HCT116 (cell line): ENCODE measurements around the gene ARL8B. TPM values are rescaled to one million over a fixed set of nuclear protein-coding genes. Genes with fewer than 3 reads are reported as not detected.

Experiments used
- ATAC-seq: fragments of 200-7000 bp; cut with Tn5 transposase; 2 replicates; pipeline ENCODE4 v1.9.1; 2020; ENCODE audit warnings: mild to moderate bottlenecking, moderate library complexity
- BruUV-seq: library from RNA; stranded (reverse); fragments of 400-500 nt; replicated peaks from 2 replicates; lab custom pipeline; 2021; lab: Mats Ljungman, UMichigan
- CTCF ChIA-PET: fragments of 300-600 bp; sonication (Branson Sonifier 250); formaldehyde crosslinking; loops from one replicate; lab custom pipeline; 2021; ENCODE audit warnings: antibody characterized with exemption; lab: Charles Lee
- POLR2A ChIA-PET: fragments of 300-600, 350-600 bp; sonication (Branson Sonifier 250); formaldehyde crosslinking; loops from one replicate; lab custom pipeline; 2021; ENCODE audit warnings: antibody characterized with exemption; lab: Charles Lee
- RAD21 ChIA-PET, 2 experiments: fragments of 300-600 bp; sonication (Branson Sonifier 250); formaldehyde crosslinking; loops; one replicate each; lab custom pipeline; 2023; ENCODE audit warnings: low total read pairs in 2 of 2; ENCODE audit not compliant: uncharacterized antibody in 2 of 2, unreplicated experiment in 2 of 2, low non-redundant PET in 1 of 2; lab: Charles Lee
- DNase-seq: peaks from one replicate; pipeline ENCODE4 v3.0.0-alpha.2; 2010; ENCODE audit warnings: low read depth, low spot score
- H2AFZ ChIP-seq: fragments of 200-600 bp; shearing (Covaris generic), sonication (generic); 2 replicates; pipeline ENCODE4 v1.6.1; 2017; ENCODE audit warnings: low read depth, mixed run types, mixed read lengths, antibody characterized with exemption, low read length; ENCODE audit not compliant: poor library complexity, severe bottlenecking
- H3K27ac ChIP-seq: 2 replicates; pipeline ENCODE4 v1.5.1; 2012; ENCODE audit warnings: low read depth, low read length
- H3K27me3 ChIP-seq: fragments of 200-600 bp; sonication (generic); 2 replicates; pipeline ENCODE4 v1.6.1; 2016; ENCODE audit warnings: mixed run types, low read length, mixed read lengths; ENCODE audit not compliant: insufficient read depth
- H3K36me3 ChIP-seq, 2 experiments: fragments of 200-500 bp in 1 of 2; fragments of 200-600 bp in 1 of 2; sonication (Bioruptor generic) in 1 of 2; sonication (generic) in 1 of 2; 2 replicates each; pipeline versions ENCODE4 v1.5.1 to v1.6.1; 2014 to 2016; ENCODE audit warnings: low read length in 2 of 2, inconsistent platforms in 1 of 2, mixed read lengths in 1 of 2, mixed run types in 1 of 2; ENCODE audit not compliant: insufficient read depth in 2 of 2, control insufficient read depth in 1 of 2
- H3K4me1 ChIP-seq, 2 experiments: fragments of 200-600 bp in 1 of 2; sonication (generic) in 1 of 2; 2 replicates each; pipeline versions ENCODE4 v1.5.1 to v1.6.1; 2012 to 2017; ENCODE audit warnings: low read length in 2 of 2, inconsistent platforms in 1 of 2, mild to moderate bottlenecking in 1 of 2, mixed read lengths in 1 of 2, mixed run types in 1 of 2, moderate library complexity in 1 of 2; ENCODE audit not compliant: insufficient read depth in 2 of 2, control insufficient read depth in 1 of 2
- H3K4me2 ChIP-seq: fragments of 200-600 bp; sonication (generic); 2 replicates; pipeline ENCODE4 v1.6.1; 2017; ENCODE audit warnings: mixed run types, low read length, mixed read lengths
- H3K4me3 ChIP-seq, 2 experiments: fragments of 200-600 bp in 1 of 2; sonication (generic) in 1 of 2; replicated peaks in 1 of 2; 2 replicates each; pipeline ENCODE4 v1.5.1; 2011 to 2016; ENCODE audit warnings: low read length in 2 of 2, control low read depth in 1 of 2, low read depth in 1 of 2, mild to moderate bottlenecking in 1 of 2, mixed read lengths in 1 of 2, mixed run types in 1 of 2
- H3K79me2 ChIP-seq: fragments of 200-600 bp; sonication (generic); 2 replicates; pipeline ENCODE4 v1.6.1; 2017; ENCODE audit warnings: mild to moderate bottlenecking, mixed run types, low read length, moderate library complexity, mixed read lengths; ENCODE audit not compliant: insufficient read depth
- H3K9ac ChIP-seq: fragments of 200-600 bp; sonication (generic); 2 replicates; pipeline ENCODE4 v1.6.1; 2016; ENCODE audit warnings: low read length, mixed read lengths
- H3K9me2 ChIP-seq: fragments of 200-600 bp; sonication (generic), shearing (Covaris generic); 2 replicates; pipeline ENCODE4 v1.6.1; 2017; ENCODE audit warnings: mixed run types, mild to moderate bottlenecking, moderate library complexity; ENCODE audit not compliant: insufficient read depth
- H3K9me3 ChIP-seq, 2 experiments: fragments of 200-500 bp in 1 of 2; fragments of 200-600 bp in 1 of 2; sonication (Bioruptor generic) in 1 of 2; sonication (generic) in 1 of 2; 2 replicates each; pipeline ENCODE4 v1.6.1; 2014 to 2017; ENCODE audit warnings: low read length in 2 of 2, mixed read lengths in 2 of 2, inconsistent platforms in 1 of 2, low read depth in 1 of 2, mild to moderate bottlenecking in 1 of 2, mixed run types in 1 of 2, moderate library complexity in 1 of 2; ENCODE audit not compliant: control insufficient read depth in 1 of 2, insufficient read depth in 1 of 2
- H4K20me1 ChIP-seq: fragments of 200-600 bp; sonication (generic), shearing (Covaris generic); 2 replicates; pipeline ENCODE4 v1.6.1; 2017; ENCODE audit warnings: mixed run types, mild to moderate bottlenecking, moderate library complexity; ENCODE audit not compliant: insufficient read depth
- ATF3 ChIP-seq: IDR thresholded peaks from 2 replicates; pipeline ENCODE4 v1.6.1; 2012
- CBX3 ChIP-seq: IDR thresholded peaks from 2 replicates; pipeline ENCODE4 v1.6.1; 2012; ENCODE audit warnings: low read depth
- CEBPB ChIP-seq: IDR thresholded peaks from 2 replicates; pipeline ENCODE4 v1.6.1; 2012; ENCODE audit warnings: low read depth
- CTCF ChIP-seq, 3 experiments: fragments of 200-600 bp in 1 of 3; sonication (generic) in 1 of 3; IDR thresholded peaks in 2 of 3; conservative IDR thresholded peaks in 1 of 3; 2 replicates each; pipeline ENCODE4 v1.5.1; 2012 to 2017; ENCODE audit warnings: low read depth in 2 of 3, low read length in 2 of 3, antibody characterized with exemption in 1 of 3, borderline replicate concordance in 1 of 3, control low read depth in 1 of 3, mild to moderate bottlenecking in 1 of 3, mixed read lengths in 1 of 3, mixed run types in 1 of 3, moderate library complexity in 1 of 3; ENCODE audit not compliant: insufficient read depth in 1 of 3
- EGR1 ChIP-seq: IDR thresholded peaks from 2 replicates; pipeline ENCODE4 v1.6.1; 2012; ENCODE audit warnings: low read depth
- ELF1 ChIP-seq: IDR thresholded peaks from 2 replicates; pipeline ENCODE4 v1.6.1; 2012; ENCODE audit warnings: low read depth, borderline replicate concordance
- EZH2 ChIP-seq: fragments of 200-600 bp; sonication (generic); IDR thresholded peaks from 2 replicates; pipeline ENCODE4 v1.6.1; 2017; ENCODE audit warnings: antibody characterized with exemption, mixed run types
- EZH2phosphoT487 ChIP-seq: fragments of 200-600 bp; IDR thresholded peaks from 2 replicates; pipeline ENCODE4 v1.6.1; 2018; ENCODE audit warnings: antibody characterized with exemption, borderline replicate concordance
- FOSL1 ChIP-seq: IDR thresholded peaks from 2 replicates; pipeline ENCODE4 v1.6.1; 2012; ENCODE audit warnings: low read depth
- JUND ChIP-seq: IDR thresholded peaks from 2 replicates; pipeline ENCODE4 v1.6.1; 2012
- MAX ChIP-seq: IDR thresholded peaks from 2 replicates; pipeline ENCODE4 v1.6.1; 2012
- RAD21 ChIP-seq: IDR thresholded peaks from 2 replicates; pipeline ENCODE4 v1.6.1; 2012; ENCODE audit warnings: low read depth, mild to moderate bottlenecking
- SIN3A ChIP-seq: IDR thresholded peaks from 2 replicates; pipeline ENCODE4 v1.6.1; 2012; ENCODE audit warnings: low read depth
- SP1 ChIP-seq: IDR thresholded peaks from 2 replicates; pipeline ENCODE4 v1.6.1; 2012; ENCODE audit warnings: low read depth
- SRF ChIP-seq: IDR thresholded peaks from 2 replicates; pipeline ENCODE4 v1.6.1; 2012; ENCODE audit warnings: low read depth
- TCF7L2 ChIP-seq: IDR thresholded peaks from 2 replicates; pipeline ENCODE4 v1.7.0; 2011; ENCODE audit warnings: borderline replicate concordance, inconsistent platforms; ENCODE audit not compliant: insufficient read depth, insufficient read length; ENCODE audit errors: extremely low read depth
- ZBTB33 ChIP-seq: IDR thresholded peaks from 2 replicates; pipeline ENCODE4 v1.6.1; 2011; ENCODE audit warnings: mild to moderate bottlenecking, low read length, moderate library complexity; ENCODE audit not compliant: insufficient replicate concordance; ENCODE audit errors: extremely low read depth
- ZFX ChIP-seq: fragments of 450-650 bp; IDR thresholded peaks from 2 replicates; pipeline ENCODE4 v1.6.1; 2017
- ZNF274 ChIP-seq: fragments of 200-500 bp; sonication (Bioruptor generic); IDR thresholded peaks from 2 replicates; pipeline ENCODE4 v1.6.1; 2014; ENCODE audit warnings: mild to moderate bottlenecking, low read depth, low read length, inconsistent platforms
- intact Hi-C: fragments of 100-400 bp; cut with micrococcal nuclease; formaldehyde crosslinking; loops from 2 replicates; pipeline ENCODE4 v1.10.0; 2022
- total RNA-seq: library from RNA; stranded (reverse); gene quantifications from one replicate; pipeline ENCODE4 v1.2.1, GENCODE V29; 2021; ENCODE audit not compliant: unreplicated experiment

Gene ARL8B
- total RNA-seq, 1 experiment from 2014 or later: 38.1 TPM

GRCh38 chr3:5166846-5167245 is 44.8 kb downstream of the ARL8B start:
- Histone ChIP-seq H3K4me2 (no peak overlapping the region), H3K79me2 (peaks cover 69% of the 10 kb centered on the region), H3K27me3 (no peaks in the 10 kb centered on the region)
- RAD21 ChIA-PET: no interaction called here
- TF ChIP-seq CTCF (IDR thresholded peaks at IDR 0.05 in 2 of 3, conservative IDR thresholded peaks at IDR 0.05 in 1 of 3; ENCODE audit: borderline replicate concordance in 1 of 3, insufficient read depth in 1 of 3, low read depth in 2 of 3, low read length in 2 of 3): no peak
- no peak for TF ChIP-seq EZH2
- no peak for TF ChIP-seq ZBTB33
- no peak for TF ChIP-seq ELF1
- no peak for TF ChIP-seq SIN3A
- TF ChIP-seq CBX3: no peak
- TF ChIP-seq EGR1: no peak
- no peak for TF ChIP-seq EZH2phosphoT487
- TF ChIP-seq FOSL1: no peak
- no peak for TF ChIP-seq ATF3
- TF ChIP-seq JUND: no peak
- TF ChIP-seq CEBPB: no peak
- TF ChIP-seq TCF7L2: no peak
- TF ChIP-seq MAX: no peak
- TF ChIP-seq RAD21: no peak
- TF ChIP-seq ZNF274: no peak
- TF ChIP-seq SRF: no peak
- TF ChIP-seq ZFX: no peak
- TF ChIP-seq SP1: no peak
- TF ChIP-seq, all 23 proteins: peak for 0
- H3K4me1 ChIP-seq: peaks cover 16 to 19% of the 10 kb centered on the region in 2 experiments
- no TSS peak for BruUV-seq
- H3K36me3 ChIP-seq: no peaks in the 10 kb centered on the region
- POLR2A ChIA-PET: no interaction called here
- H3K9me2 ChIP-seq: no peaks in the 10 kb centered on the region
- no peak overlapping the region for H3K9ac ChIP-seq
- H3K27ac ChIP-seq: no peak overlapping the region
- no peak for ATAC-seq
- intact Hi-C loops: no loop called here
- DNase-seq: no peak
- H3K4me3 ChIP-seq: no peak overlapping the region
- peaks cover 14% of the 10 kb centered on the region; the same call in 1 of the 2 replicates for H4K20me1 ChIP-seq
- H3K9me3 ChIP-seq: no peaks in the 10 kb centered on the region
- CTCF ChIA-PET: no interaction called here
- H2AFZ ChIP-seq: no peak overlapping the region
